Activated naive CD8-positive, alpha-beta T cell treated with anti-CD3 and anti-CD28 coated beads, Interleukin-2, amount 50 U/mL, for 24 hours (primary cell): ENCODE results near the gene ARHGAP26.
A peak's percentile ranks its signal among the peaks of the same experiment; 100 is the strongest.

ENCODE experiments used
- ATAC-seq: fragments of 150-1000 bp; cut with Tn5 transposase; one replicate; pipeline ENCODE4 v1.10.0; 2021
- DNase-seq: peaks from one replicate; pipeline ENCODE4 v3.0.0; 2021
- H3K27ac Mint-ChIP-seq: one replicate; pipeline ENCODE4 v1.8.0; 2021; ENCODE audit warnings: mild to moderate bottlenecking, mixed read lengths
- H3K27me3 Mint-ChIP-seq: one replicate; pipeline ENCODE4 v1.8.0; 2021; ENCODE audit warnings: mixed read lengths
- H3K36me3 Mint-ChIP-seq: one replicate; pipeline ENCODE4 v1.8.0; 2021; ENCODE audit warnings: low read depth, mixed read lengths
- H3K4me1 Mint-ChIP-seq: one replicate; pipeline ENCODE4 v1.8.0; 2021; ENCODE audit warnings: mixed read lengths
- H3K4me3 Mint-ChIP-seq: one replicate; pipeline ENCODE4 v1.8.0; 2021; ENCODE audit warnings: mild to moderate bottlenecking, moderate library complexity, mixed read lengths
- H3K9me3 Mint-ChIP-seq: one replicate; pipeline ENCODE4 v1.8.0; 2021; ENCODE audit warnings: mixed read lengths

The ARHGAP26 gene

DNA sequence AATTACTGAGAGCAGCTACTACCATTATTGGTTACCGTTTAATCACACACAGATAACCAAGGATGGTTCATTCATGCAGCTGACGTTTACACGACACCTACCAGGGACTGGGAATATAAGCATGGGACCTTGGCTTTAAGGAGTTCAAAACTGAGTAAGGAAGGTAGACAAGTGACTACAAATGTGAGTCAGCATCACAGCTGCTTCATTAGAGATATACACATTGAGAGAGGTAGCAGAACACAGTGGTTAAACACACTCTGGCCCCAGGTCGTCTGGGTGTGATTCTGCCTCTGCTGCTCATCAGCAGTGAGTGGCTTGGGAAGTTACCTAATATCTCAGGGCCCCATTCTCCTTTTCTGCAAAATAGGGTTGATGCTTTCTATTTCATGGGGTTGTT is 364.7 kb downstream of the ARHGAP26 start:
- H3K27ac Mint-ChIP-seq = no peak overlapping the region
- H3K4me3 Mint-ChIP-seq = no peak overlapping the region
- H3K27me3 Mint-ChIP-seq = no peaks in the 10 kb centered on the region
- DNase-seq (no peak), ATAC-seq (no peak)
- H3K9me3 Mint-ChIP-seq = no peaks in the 10 kb centered on the region
- H3K36me3 Mint-ChIP-seq = peaks cover 14% of the 10 kb centered on the region
- no peaks in the 10 kb centered on the region for H3K4me1 Mint-ChIP-seq

DNA sequence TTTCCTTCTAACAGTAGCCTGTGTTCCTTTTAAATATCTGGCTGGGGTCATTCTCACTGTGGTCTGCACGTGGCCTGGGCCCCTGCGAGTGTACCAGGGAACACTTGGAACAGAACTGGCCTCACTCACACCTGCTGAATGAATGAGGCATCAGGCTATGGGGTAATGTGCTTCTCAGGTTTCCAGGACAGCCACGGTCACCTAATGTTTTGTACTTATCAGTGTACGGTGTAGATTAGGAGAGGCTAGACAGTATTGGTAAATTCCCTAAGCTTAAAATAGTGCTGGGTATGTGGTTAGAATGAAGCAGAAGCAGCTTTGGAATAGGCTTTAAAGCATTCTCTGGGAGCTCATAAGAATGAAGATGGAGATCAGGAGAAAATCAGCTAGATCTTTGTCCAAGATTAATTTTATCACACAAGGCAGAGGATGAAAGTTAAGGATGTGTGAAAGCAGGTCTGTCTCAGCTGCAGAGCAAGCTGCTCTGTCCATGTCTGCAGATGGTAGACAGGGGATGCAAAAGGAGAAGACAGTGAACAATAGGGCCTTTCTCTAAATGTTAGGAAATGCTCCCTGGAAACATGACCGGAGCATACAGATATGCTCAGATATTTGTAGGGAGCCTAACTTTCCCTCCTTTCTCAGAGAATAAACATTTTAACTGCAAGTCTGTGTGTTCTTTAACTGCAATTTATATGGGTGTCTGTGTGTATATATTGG is 365.8 kb downstream of the ARHGAP26 start:
- H3K4me1 Mint-ChIP-seq = no peaks in the 10 kb centered on the region
- no peak for DNase-seq
- peaks cover 14% of the 10 kb centered on the region for H3K36me3 Mint-ChIP-seq
- no peak overlapping the region for H3K4me3 Mint-ChIP-seq
- no peak for ATAC-seq
- no peak overlapping the region for H3K27ac Mint-ChIP-seq
- H3K27me3 Mint-ChIP-seq = no peaks in the 10 kb centered on the region
- no peaks in the 10 kb centered on the region for H3K9me3 Mint-ChIP-seq

DNA sequence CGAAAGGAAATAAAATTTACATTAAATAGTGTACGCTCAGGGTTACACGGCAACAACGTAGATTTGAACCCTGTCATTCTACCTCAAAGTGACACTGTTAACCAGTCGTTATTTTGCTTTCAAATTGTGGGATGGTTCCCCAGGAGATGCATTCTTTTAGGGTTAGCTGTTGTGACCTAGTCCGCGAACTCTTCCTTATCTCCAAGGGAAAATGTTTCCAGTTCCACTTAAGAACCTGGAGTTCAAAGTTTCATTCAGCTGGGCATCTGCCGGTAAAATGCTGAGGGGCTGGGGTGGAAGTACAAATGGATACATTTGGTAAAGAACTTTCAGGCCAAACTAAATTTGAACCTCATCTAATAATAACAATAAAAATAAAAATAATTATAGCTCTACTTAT is 368.7 kb downstream of the ARHGAP26 start:
- Mint-ChIP-seq H3K27ac (no peak overlapping the region), H3K4me1 (peaks cover 1% of the 10 kb centered on the region)

GRCh38 chr5:143139585-143139984 is 369.4 kb downstream of the ARHGAP26 start:
- ATAC-seq = no peak
- DNase-seq = no peak
- Mint-ChIP-seq H3K36me3 (peaks cover 10% of the 10 kb centered on the region), H3K27me3 (no peaks in the 10 kb centered on the region), H3K27ac (no peak overlapping the region), H3K4me3 (no peak overlapping the region), H3K4me1 (peaks cover 1% of the 10 kb centered on the region), H3K9me3 (no peaks in the 10 kb centered on the region)

More for the DNA sequence above, 368.7 kb downstream of the ARHGAP26 start:
- peaks cover 14% of the 10 kb centered on the region for H3K36me3 Mint-ChIP-seq
- H3K27me3 Mint-ChIP-seq = no peaks in the 10 kb centered on the region
- H3K9me3 Mint-ChIP-seq = no peaks in the 10 kb centered on the region
- H3K4me3 Mint-ChIP-seq = no peak overlapping the region
- DNase-seq = no peak
- no peak for ATAC-seq

DNA sequence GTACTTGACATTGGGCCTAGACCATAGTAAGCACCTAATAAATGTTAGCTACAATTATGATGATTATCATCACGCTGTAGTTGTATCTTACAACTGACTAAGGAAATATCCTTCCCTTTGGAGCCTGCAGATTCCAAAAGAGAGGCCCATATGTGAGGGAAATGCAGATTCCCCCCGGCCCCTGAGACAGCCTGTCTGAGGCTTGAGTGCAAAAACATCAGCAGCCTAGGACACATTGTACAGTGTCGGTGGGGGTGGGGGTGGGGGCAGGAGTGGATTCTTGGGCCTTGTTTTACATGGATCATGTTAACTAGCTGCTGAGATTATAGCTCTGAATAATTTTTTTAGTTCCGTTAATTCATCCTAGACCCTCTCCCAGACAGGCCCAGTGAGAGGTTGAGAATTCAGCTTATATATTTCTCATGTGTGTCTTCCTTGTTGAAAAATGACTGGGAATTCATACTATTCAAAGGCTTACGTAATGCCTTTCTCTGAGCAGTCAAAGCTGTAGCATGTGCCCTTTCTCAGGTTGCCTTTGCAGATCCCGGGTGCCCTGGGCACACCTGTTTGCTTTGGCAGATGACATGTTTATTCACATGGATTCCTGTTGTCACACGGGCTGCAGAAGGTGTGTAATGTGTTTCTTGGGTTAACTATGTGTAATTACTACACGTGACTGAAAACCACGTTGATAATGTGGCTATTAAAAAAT is 370.5 kb downstream of the ARHGAP26 start:
- Mint-ChIP-seq H3K4me1 (peaks cover 7% of the 10 kb centered on the region), H3K27me3 (no peaks in the 10 kb centered on the region), H3K36me3 (peaks cover 7% of the 10 kb centered on the region)

DNA sequence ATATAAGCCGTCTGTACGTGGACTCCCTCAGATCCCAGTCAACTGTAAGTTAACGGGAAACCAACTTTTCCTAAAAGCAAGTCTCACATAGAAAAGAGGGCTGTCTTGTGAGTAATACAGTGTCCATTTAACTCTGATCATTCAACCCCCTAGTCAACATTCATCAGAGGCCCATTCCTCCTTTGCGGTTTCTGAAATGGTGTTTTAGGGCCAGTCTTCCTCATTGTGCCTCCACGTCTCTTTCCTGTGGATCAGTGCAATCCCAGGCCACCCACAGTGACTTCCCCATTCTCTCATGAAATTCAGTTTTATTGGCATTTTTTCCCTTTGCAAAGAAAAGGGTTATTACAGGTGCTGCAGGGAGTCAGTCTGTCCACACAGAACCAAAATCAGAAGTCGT is 371.5 kb downstream of the ARHGAP26 start:
- Mint-ChIP-seq H3K4me1 (peaks cover 11% of the 10 kb centered on the region), H3K27me3 (no peaks in the 10 kb centered on the region), H3K27ac (no peak overlapping the region), H3K9me3 (no peaks in the 10 kb centered on the region), H3K4me3 (no peak overlapping the region), H3K36me3 (peaks cover 9% of the 10 kb centered on the region)
- DNase-seq (no peak), ATAC-seq (no peak)

More for the DNA sequence above, 370.5 kb downstream of the ARHGAP26 start:
- no peak for DNase-seq
- Mint-ChIP-seq H3K9me3 (no peaks in the 10 kb centered on the region), H3K4me3 (no peak overlapping the region), H3K27ac (no peak overlapping the region)
- no peak for ATAC-seq

DNA sequence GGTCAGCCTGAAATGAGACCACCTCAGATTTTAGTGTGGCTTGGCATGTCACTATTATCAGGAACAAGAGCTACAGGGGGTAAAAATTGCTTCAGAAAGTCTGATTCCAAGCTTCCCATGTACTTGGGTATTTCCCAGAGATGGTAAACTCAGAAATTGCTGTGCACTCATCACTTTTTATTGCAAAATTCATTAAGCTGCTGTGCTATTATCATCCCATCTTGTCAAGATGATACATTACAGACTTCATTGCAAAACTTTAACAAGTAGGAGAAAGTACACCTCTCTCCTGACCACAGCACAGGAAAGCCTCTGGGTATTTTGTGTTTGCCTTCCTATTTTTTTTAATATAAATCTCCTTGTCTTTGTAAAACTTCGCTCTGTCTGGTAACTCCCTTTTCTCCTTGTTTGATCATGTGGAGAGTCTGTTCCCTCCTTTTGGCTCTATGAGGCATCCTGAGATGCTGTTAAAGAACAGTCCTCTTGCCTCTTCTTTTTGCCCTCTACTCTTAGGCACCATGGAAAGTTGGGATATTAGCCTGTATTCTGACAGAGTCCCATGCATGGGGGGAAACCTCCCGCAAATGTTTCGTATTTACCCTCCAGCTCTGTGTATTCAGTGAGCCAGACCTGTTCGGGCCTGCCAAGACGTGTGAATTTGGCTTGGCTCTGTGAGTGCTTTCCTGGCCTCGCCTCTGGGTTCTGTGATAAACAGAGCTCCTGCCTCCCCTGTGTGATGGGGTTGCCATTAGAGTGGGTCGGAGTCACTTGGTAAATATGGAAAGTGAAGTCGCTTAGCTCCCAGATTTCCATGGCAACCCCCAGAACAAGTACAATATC is 372.6 kb downstream of the ARHGAP26 start:
- Mint-ChIP-seq H3K9me3 (no peaks in the 10 kb centered on the region), H3K27me3 (no peaks in the 10 kb centered on the region), H3K4me1 (peaks cover 11% of the 10 kb centered on the region), H3K36me3 (peaks cover 10% of the 10 kb centered on the region), H3K4me3 (no peak overlapping the region), H3K27ac (no peak overlapping the region)
- DNase-seq = no peak
- ATAC-seq = no peak

GRCh38 chr5:143143973-143144372 is 373.8 kb downstream of the ARHGAP26 start:
- Mint-ChIP-seq H3K4me3 (no peak overlapping the region), H3K27me3 (no peaks in the 10 kb centered on the region), H3K36me3 (peaks cover 15% of the 10 kb centered on the region), H3K4me1 (peaks cover 14% of the 10 kb centered on the region), H3K27ac (no peak overlapping the region), H3K9me3 (no peaks in the 10 kb centered on the region)
- no peak for ATAC-seq
- no peak for DNase-seq

DNA sequence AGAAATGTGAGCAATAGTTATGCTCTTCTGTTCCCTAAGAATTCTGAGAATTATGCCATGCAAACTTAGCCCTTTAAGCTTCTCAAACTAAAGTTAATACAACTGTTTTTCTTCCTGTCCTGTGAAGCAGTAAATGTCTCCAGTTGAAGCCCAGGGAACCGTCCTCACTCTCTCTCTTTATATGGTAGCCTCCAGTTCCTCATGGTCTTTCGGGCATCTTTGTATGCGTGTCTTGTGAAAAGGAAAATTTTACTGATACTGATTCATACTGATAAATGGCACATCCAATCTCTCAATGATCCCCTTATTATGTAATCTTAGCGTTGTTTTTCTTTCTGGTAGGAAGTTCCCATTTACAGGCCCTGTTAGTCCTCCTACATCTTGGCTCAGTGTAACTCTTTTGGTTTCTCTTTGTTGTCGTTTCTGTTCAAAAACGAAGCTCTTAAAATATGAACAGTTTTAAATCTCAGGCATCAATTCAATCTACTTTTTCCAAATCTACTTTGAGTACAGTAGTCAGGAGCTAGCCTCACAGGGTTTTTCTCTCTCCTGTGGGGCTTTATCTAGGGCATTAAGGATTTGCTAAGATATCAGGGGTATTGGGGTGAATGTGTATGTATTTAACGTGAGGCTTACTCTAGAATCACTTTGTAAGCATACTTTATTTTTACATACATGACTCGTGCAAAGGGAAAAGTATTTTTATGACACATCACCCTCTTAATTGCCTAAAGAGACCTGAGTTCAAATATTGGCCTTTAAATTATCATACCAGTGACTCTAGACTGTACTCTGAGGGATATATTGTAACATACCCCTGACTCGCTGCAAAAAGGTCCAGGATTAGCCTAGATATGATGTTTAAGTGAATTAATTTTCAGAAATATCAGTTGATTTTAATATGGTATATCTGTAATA is 375.3 kb downstream of the ARHGAP26 start:
- peaks cover 14% of the 10 kb centered on the region for H3K4me1 Mint-ChIP-seq
- ATAC-seq (no peak), DNase-seq (no peak)
- no peaks in the 10 kb centered on the region for H3K27me3 Mint-ChIP-seq
- no peak overlapping the region for H3K27ac Mint-ChIP-seq
- H3K9me3 Mint-ChIP-seq = no peaks in the 10 kb centered on the region
- no peak overlapping the region for H3K4me3 Mint-ChIP-seq
- peaks cover 16% of the 10 kb centered on the region for H3K36me3 Mint-ChIP-seq

GRCh38 chr5:143146161-143146560 is 376.0 kb downstream of the ARHGAP26 start:
- Mint-ChIP-seq H3K27ac (no peak overlapping the region), H3K4me1 (peaks cover 14% of the 10 kb centered on the region), H3K27me3 (no peaks in the 10 kb centered on the region), H3K4me3 (no peak overlapping the region), H3K9me3 (no peaks in the 10 kb centered on the region), H3K36me3 (peaks cover 16% of the 10 kb centered on the region)
- DNase-seq = no peak
- no peak for ATAC-seq

GRCh38 chr5:143147383-143147782 is 377.2 kb downstream of the ARHGAP26 start:
- peaks cover 19% of the 10 kb centered on the region for H3K36me3 Mint-ChIP-seq
- no peak overlapping the region for H3K4me3 Mint-ChIP-seq
- ATAC-seq = no peak
- no peaks in the 10 kb centered on the region for H3K27me3 Mint-ChIP-seq
- DNase-seq = no peak
- no peak overlapping the region for H3K27ac Mint-ChIP-seq
- H3K9me3 Mint-ChIP-seq = no peaks in the 10 kb centered on the region
- H3K4me1 Mint-ChIP-seq = peaks cover 13% of the 10 kb centered on the region

DNA sequence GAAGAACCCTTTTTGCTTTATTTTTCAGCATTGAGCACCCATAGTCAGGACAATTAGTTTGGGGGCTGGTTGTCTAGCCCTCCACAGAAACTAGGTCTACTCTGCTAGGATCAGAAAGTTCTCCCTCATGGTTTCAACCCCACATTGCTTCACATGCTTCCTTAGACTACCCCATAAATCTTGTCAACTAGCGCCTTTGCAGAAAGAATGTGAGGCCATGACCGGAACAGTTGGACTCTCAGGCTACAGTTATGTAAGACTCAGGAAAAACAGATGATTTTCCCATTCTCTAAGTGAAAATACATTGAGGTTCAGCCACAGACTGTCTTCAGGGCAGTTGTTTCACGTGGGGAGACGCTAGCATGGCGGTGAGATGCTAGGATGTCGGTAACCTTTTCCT is 377.7 kb downstream of the ARHGAP26 start:
- Mint-ChIP-seq H3K4me1 (peaks cover 13% of the 10 kb centered on the region), H3K36me3 (peaks cover 22% of the 10 kb centered on the region), H3K4me3 (no peak overlapping the region), H3K27ac (no peak overlapping the region), H3K9me3 (no peaks in the 10 kb centered on the region), H3K27me3 (no peaks in the 10 kb centered on the region)
- DNase-seq (no peak), ATAC-seq (no peak)

DNA sequence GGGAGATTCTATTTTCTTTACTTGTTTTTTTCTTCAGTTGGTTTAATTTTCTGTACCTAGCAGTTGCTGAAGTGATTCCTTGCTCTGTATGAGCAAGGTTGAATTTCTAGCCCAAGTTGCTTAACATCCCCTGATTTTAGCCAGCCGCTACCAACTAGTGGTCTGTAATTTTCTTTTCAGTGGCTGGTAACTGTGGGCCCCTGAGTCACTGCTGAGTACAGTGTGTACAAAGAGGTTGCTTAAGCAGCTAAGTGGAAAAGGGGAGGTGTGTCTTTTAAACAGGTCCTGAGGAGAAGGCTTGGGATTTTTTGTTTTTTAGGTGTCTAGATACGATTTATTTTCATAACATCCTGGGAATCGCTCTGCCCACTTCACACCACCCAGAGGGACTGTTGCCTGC is 378.6 kb downstream of the ARHGAP26 start:
- Mint-ChIP-seq H3K9me3 (no peaks in the 10 kb centered on the region), H3K36me3 (peaks cover 22% of the 10 kb centered on the region), H3K27me3 (no peaks in the 10 kb centered on the region), H3K4me1 (peaks cover 15% of the 10 kb centered on the region), H3K4me3 (no peak overlapping the region), H3K27ac (no peak overlapping the region)
- DNase-seq = no peak
- ATAC-seq = peak; percentile 39

- Mint-ChIP-seq H3K9me3 (no peaks in the 10 kb centered on the region), H3K4me1 (peaks cover 15% of the 10 kb centered on the region), H3K4me3 (no peak overlapping the region), H3K36me3 (peaks cover 22% of the 10 kb centered on the region), H3K27ac (no peak overlapping the region), H3K27me3 (no peaks in the 10 kb centered on the region)
- DNase-seq = no peak
- no peak for ATAC-seq
These were observed 379.6 kb downstream of the ARHGAP26 start for GRCh38 chr5:143149759-143150158.
